ENCODE measurements around the gene MAT2B. TPM values are rescaled to one million over a fixed set of nuclear protein-coding genes. Genes with fewer than 3 reads are reported as not detected.

The MAT2B gene
- polyA plus RNA-seq, 1 of the 3 experiments (the other 2 are of a cell fraction), result 30.1 TPM

DNA sequence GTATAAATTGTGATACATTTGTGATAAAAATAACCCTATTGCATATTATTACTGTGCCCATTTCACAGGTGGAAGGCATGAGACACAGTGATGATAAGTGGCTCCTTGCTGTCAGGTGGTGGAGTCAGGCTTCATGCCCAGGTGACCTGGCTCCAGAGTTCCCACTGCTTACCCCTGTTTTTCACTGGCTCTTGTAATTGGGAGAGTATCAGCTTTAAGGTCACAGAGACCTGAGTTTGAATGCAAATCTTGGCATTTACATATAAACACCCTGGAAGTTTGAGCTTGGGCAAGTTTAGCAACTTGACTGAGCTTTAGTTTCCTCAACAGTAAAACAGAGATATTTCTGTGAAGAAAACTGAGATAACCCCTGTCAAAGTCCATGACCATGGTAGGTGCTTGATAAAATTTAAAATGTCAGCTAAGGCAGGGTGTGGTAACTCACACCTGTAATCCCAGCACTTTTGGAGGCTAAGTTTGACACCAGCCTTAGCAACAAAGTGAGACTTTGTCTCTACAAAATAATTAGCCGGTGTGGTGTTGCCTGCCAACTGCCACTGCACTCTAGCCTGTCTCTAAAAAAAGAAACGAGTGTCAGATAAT is 29.2 kb downstream of the MAT2B start:
- POLR2A ChIA-PET, result no interaction called here

GRCh38 chr5:163535290-163535689 is 29.9 kb downstream of the MAT2B start:
- no peaks in the 10 kb centered on the region for H3F3A ChIP-seq (replicated peaks; ENCODE audit: insufficient read depth)
- H3K4me2 ChIP-seq, result no peak overlapping the region
- H3K9me3 ChIP-seq, result no peaks in the 10 kb centered on the region
- no peaks in the 10 kb centered on the region for H3K79me2 ChIP-seq (ENCODE audit: insufficient read depth)
- CTCF ChIA-PET, result interaction anchor here (0.8 kb wide), 1 partner anchor 11 kb away, joined by 3 read pairs; no protein-coding TSS in a partner anchor
- DNase-seq, result no peak
- POLR2A ChIA-PET, result no interaction called here
- peaks cover 0 to 17% of the 10 kb centered on the region in 2 experiments; a peak in 2 of 4 replicates for H3K4me1 ChIP-seq (ENCODE audit: control insufficient read depth in 1 of 2, insufficient read depth in 2 of 2, low read depth in 1 of 2, low read length in 1 of 2)
- no peak overlapping the region for H3K4me3 ChIP-seq (ENCODE audit: low read depth in 2 of 2, low read length in 1 of 2)
- H4K20me1 ChIP-seq (ENCODE audit: insufficient read depth), result no peaks in the 10 kb centered on the region
- 73% methylated on average over 3 of the region's 3 CpGs for WGBS (ENCODE audit: low lambda C conversion rate)
- H3K27ac ChIP-seq (ENCODE audit: low read depth in 2 of 2, low read length in 1 of 2), result no peak overlapping the region
- no peaks in the 10 kb centered on the region for H3K36me3 ChIP-seq (replicated peaks in 1 of 2; ENCODE audit: control insufficient read depth in 1 of 2, insufficient read depth in 2 of 2, low read length in 1 of 2)
- no peaks in the 10 kb centered on the region for H3K27me3 ChIP-seq (ENCODE audit: insufficient read depth)
- no peaks in the 10 kb centered on the region for H3K9me2 ChIP-seq
- TF ChIP-seq SIN3A (IDR thresholded peaks at IDR 0.05; ENCODE audit: borderline replicate concordance, low read depth, low read length) (no peak), CHD2 (IDR thresholded peaks at IDR 0.05; ENCODE audit: low read length, partially characterized antibody) (no peak), JUND (IDR thresholded peaks at IDR 0.05) (no peak), TEAD4 (IDR thresholded peaks at IDR 0.05; ENCODE audit: borderline replicate concordance, insufficient read depth) (no peak), PBX3 (IDR thresholded peaks at IDR 0.05) (no peak), FOXM1 (IDR thresholded peaks at IDR 0.05; ENCODE audit: low read depth) (no peak), GABPA (IDR thresholded peaks at IDR 0.05; ENCODE audit: low read depth) (no peak), EZH2phosphoT487 (IDR thresholded peaks at IDR 0.05; ENCODE audit: borderline replicate concordance, low read depth) (no peak), RAD21 (IDR thresholded peaks at IDR 0.05; ENCODE audit: low read length) (no peak), NFIC (IDR thresholded peaks at IDR 0.05; ENCODE audit: borderline replicate concordance) (no peak), FOSL2 (IDR thresholded peaks at IDR 0.05; ENCODE audit: borderline replicate concordance, low read depth) (no peak), SMC3 (IDR thresholded peaks at IDR 0.05; ENCODE audit: low read depth, low read length) (no peak)
- TF ChIP-seq, protein P1, sequence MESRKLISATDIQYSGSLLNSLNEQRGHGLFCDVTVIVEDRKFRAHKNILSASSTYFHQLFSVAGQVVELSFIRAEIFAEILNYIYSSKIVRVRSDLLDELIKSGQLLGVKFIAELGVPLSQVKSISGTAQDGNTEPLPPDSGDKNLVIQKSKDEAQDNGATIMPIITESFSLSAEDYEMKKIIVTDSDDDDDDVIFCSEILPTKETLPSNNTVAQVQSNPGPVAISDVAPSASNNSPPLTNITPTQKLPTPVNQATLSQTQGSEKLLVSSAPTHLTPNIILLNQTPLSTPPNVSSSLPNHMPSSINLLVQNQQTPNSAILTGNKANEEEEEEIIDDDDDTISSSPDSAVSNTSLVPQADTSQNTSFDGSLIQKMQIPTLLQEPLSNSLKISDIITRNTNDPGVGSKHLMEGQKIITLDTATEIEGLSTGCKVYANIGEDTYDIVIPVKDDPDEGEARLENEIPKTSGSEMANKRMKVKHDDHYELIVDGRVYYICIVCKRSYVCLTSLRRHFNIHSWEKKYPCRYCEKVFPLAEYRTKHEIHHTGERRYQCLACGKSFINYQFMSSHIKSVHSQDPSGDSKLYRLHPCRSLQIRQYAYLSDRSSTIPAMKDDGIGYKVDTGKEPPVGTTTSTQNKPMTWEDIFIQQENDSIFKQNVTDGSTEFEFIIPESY (IDR thresholded peaks at IDR 0.05; ENCODE audit: borderline replicate concordance, low read depth), result no peak
- TF ChIP-seq, protein P2, sequence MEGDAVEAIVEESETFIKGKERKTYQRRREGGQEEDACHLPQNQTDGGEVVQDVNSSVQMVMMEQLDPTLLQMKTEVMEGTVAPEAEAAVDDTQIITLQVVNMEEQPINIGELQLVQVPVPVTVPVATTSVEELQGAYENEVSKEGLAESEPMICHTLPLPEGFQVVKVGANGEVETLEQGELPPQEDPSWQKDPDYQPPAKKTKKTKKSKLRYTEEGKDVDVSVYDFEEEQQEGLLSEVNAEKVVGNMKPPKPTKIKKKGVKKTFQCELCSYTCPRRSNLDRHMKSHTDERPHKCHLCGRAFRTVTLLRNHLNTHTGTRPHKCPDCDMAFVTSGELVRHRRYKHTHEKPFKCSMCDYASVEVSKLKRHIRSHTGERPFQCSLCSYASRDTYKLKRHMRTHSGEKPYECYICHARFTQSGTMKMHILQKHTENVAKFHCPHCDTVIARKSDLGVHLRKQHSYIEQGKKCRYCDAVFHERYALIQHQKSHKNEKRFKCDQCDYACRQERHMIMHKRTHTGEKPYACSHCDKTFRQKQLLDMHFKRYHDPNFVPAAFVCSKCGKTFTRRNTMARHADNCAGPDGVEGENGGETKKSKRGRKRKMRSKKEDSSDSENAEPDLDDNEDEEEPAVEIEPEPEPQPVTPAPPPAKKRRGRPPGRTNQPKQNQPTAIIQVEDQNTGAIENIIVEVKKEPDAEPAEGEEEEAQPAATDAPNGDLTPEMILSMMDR (IDR thresholded peaks at IDR 0.05), result no peak
- TF ChIP-seq, protein P3, sequence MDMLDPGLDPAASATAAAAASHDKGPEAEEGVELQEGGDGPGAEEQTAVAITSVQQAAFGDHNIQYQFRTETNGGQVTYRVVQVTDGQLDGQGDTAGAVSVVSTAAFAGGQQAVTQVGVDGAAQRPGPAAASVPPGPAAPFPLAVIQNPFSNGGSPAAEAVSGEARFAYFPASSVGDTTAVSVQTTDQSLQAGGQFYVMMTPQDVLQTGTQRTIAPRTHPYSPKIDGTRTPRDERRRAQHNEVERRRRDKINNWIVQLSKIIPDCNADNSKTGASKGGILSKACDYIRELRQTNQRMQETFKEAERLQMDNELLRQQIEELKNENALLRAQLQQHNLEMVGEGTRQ (IDR thresholded peaks at IDR 0.05; ENCODE audit: borderline replicate concordance, low read depth, low read length), result no peak
- TF ChIP-seq, protein P4, sequence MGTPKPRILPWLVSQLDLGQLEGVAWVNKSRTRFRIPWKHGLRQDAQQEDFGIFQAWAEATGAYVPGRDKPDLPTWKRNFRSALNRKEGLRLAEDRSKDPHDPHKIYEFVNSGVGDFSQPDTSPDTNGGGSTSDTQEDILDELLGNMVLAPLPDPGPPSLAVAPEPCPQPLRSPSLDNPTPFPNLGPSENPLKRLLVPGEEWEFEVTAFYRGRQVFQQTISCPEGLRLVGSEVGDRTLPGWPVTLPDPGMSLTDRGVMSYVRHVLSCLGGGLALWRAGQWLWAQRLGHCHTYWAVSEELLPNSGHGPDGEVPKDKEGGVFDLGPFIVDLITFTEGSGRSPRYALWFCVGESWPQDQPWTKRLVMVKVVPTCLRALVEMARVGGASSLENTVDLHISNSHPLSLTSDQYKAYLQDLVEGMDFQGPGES (IDR thresholded peaks at IDR 0.05; ENCODE audit: low read depth, low read length), result no peak
- H2AFZ ChIP-seq (ENCODE audit: low read depth), result no peak overlapping the region
- H3K9ac ChIP-seq, result no peak overlapping the region

More for the DNA sequence above, 29.2 kb downstream of the MAT2B start:
- Histone ChIP-seq H3F3A (replicated peaks; ENCODE audit: insufficient read depth) (no peaks in the 10 kb centered on the region), H3K4me1 (ENCODE audit: control insufficient read depth in 1 of 2, insufficient read depth in 2 of 2, low read depth in 1 of 2, low read length in 1 of 2) (peaks cover 0 to 17% of the 10 kb centered on the region in 2 experiments; a peak in 2 of 4 replicates), H3K9ac (no peak overlapping the region), H4K20me1 (ENCODE audit: insufficient read depth) (no peaks in the 10 kb centered on the region), H3K9me2 (no peaks in the 10 kb centered on the region), H3K9me3 (no peaks in the 10 kb centered on the region), H3K36me3 (replicated peaks in 1 of 2; ENCODE audit: control insufficient read depth in 1 of 2, insufficient read depth in 2 of 2, low read length in 1 of 2) (no peaks in the 10 kb centered on the region), H3K4me3 (ENCODE audit: low read depth in 2 of 2, low read length in 1 of 2) (no peak overlapping the region), H2AFZ (ENCODE audit: low read depth) (no peak overlapping the region), H3K4me2 (no peak overlapping the region), H3K79me2 (ENCODE audit: insufficient read depth) (no peaks in the 10 kb centered on the region), H3K27ac (ENCODE audit: low read depth in 2 of 2, low read length in 1 of 2) (no peak overlapping the region), H3K27me3 (ENCODE audit: insufficient read depth) (no peaks in the 10 kb centered on the region)
- CTCF ChIA-PET, result no interaction called here
- TF ChIP-seq FOXJ3 (CRISPR knock-in tag; IDR thresholded peaks at IDR 0.05), result no peak
- no peak for TF ChIP-seq SIN3A (IDR thresholded peaks at IDR 0.05; ENCODE audit: borderline replicate concordance, low read depth, low read length)
- TF ChIP-seq RXRA (IDR thresholded peaks at IDR 0.05; ENCODE audit: borderline replicate concordance, low read depth), result no peak
- TF ChIP-seq JUND (IDR thresholded peaks at IDR 0.05), result no peak
- no peak for DNase-seq
- WGBS (ENCODE audit: low lambda C conversion rate), result 53% methylated on average over 2 of the region's 2 CpGs

Data from SK-N-SH (cell line).